ENCODE data around the gene MACROD1. TPM values are rescaled to one million over a fixed set of nuclear protein-coding genes. Genes with fewer than 3 reads are reported as not detected.

Gene MACROD1, protein sequence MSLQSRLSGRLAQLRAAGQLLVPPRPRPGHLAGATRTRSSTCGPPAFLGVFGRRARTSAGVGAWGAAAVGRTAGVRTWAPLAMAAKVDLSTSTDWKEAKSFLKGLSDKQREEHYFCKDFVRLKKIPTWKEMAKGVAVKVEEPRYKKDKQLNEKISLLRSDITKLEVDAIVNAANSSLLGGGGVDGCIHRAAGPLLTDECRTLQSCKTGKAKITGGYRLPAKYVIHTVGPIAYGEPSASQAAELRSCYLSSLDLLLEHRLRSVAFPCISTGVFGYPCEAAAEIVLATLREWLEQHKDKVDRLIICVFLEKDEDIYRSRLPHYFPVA
- total RNA-seq (10 to 100 TPM; 10.6 to 18.9 TPM), polyA plus RNA-seq (ENCODE audit: insufficient read length in 2 of 2) (10 to 100 TPM; 28.8 to 31.6 TPM)
- long read RNA-seq, donor 1, transcript MACROD1-201 (11 exons, 1,205 nt), result major isoform, 5 of 20 reads
- long read RNA-seq, donor 1, partial matches to known transcripts, result 5 of 20 reads
- long read RNA-seq, donor 1, other reads (novel, unspliced or antisense), result 10 of 20 reads
- long read RNA-seq, donor 2, result 0 reads
- long read RNA-seq, donor 3, partial matches to known transcripts, result 12 of 13 reads
- long read RNA-seq, donor 3, other reads (novel, unspliced or antisense), result 0 of 13 reads
- long read RNA-seq, donor 4, transcript MACROD1-201 (11 exons, 1,205 nt), result major isoform, 9 of 477 reads
- long read RNA-seq, donor 4, partial matches to known transcripts, result 291 of 477 reads
- long read RNA-seq, donor 4, other reads (novel, unspliced or antisense), result 173 of 477 reads

GRCh38 chr11:64165842-64166635 lies at the start of gene MACROD1:
Gene MACROD1, minus strand, starts transcription at chr11:64166113. Its CDS starts 119 bp downstream, at chr11:64165994.
- under 1% methylated on average over 89 of the region's 92 CpGs for WGBS (ENCODE audit: insufficient coverage)
- Histone ChIP-seq H3K9me3 (ENCODE audit: control insufficient read depth, insufficient read depth, low read length) (no peaks in the 10 kb centered on the region), H3K27me3 (ENCODE audit: control insufficient read depth, insufficient read depth, low read length) (no peaks in the 10 kb centered on the region), H3K27ac (ENCODE audit: low read depth, low read length) (no peak within 1 kb of the TSS), H3K4me3 (ENCODE audit: low read depth, low read length) (peak within 1 kb of the TSS; percentile 54), H3K4me1 (ENCODE audit: control insufficient read depth, insufficient read depth, low read length) (peaks cover 23% of the 10 kb centered on the region), H3K36me3 (ENCODE audit: control insufficient read depth, insufficient read depth, low read length) (no peaks in the 10 kb centered on the region)
- DNase-seq (ENCODE audit: low read depth in 4 of 6, low spot score in 6 of 6), result peak in 2 of 6 donors; percentile 84 to 86

- H3K27ac ChIP-seq (ENCODE audit: low read depth, low read length), result no peak overlapping the region
- 86% methylated on average over 26 of the region's 30 CpGs for WGBS (ENCODE audit: insufficient coverage)
- no peaks in the 10 kb centered on the region for H3K27me3 ChIP-seq (ENCODE audit: control insufficient read depth, insufficient read depth, low read length)
- H3K9me3 ChIP-seq (ENCODE audit: control insufficient read depth, insufficient read depth, low read length), result no peaks in the 10 kb centered on the region
- H3K36me3 ChIP-seq (ENCODE audit: control insufficient read depth, insufficient read depth, low read length), result peaks cover 46% of the 10 kb centered on the region
- DNase-seq (ENCODE audit: low read depth in 4 of 6, low spot score in 6 of 6), result no peak
- H3K4me1 ChIP-seq (ENCODE audit: control insufficient read depth, insufficient read depth, low read length), result peaks cover 18% of the 10 kb centered on the region
- no peak overlapping the region for H3K4me3 ChIP-seq (ENCODE audit: low read depth, low read length)
Measured at GRCh38 chr11:64211181-64211872, 45.4 kb upstream of the MACROD1 start.

GRCh38 chr11:64210301-64211020 lies 44.5 kb upstream of the MACROD1 start:
- no peak overlapping the region for H3K27ac ChIP-seq (ENCODE audit: low read depth, low read length)
- no peak for DNase-seq (ENCODE audit: low read depth in 4 of 6, low spot score in 6 of 6)
- WGBS (ENCODE audit: insufficient coverage), result 92% methylated on average over 24 of the region's 24 CpGs
- H3K4me1 ChIP-seq (ENCODE audit: control insufficient read depth, insufficient read depth, low read length), result peaks cover 18% of the 10 kb centered on the region
- no peaks in the 10 kb centered on the region for H3K9me3 ChIP-seq (ENCODE audit: control insufficient read depth, insufficient read depth, low read length)
- no peak overlapping the region for H3K4me3 ChIP-seq (ENCODE audit: low read depth, low read length)
- H3K27me3 ChIP-seq (ENCODE audit: control insufficient read depth, insufficient read depth, low read length), result no peaks in the 10 kb centered on the region
- peaks cover 54% of the 10 kb centered on the region for H3K36me3 ChIP-seq (ENCODE audit: control insufficient read depth, insufficient read depth, low read length)

- Histone ChIP-seq H3K27me3 (ENCODE audit: control insufficient read depth, insufficient read depth, low read length) (no peaks in the 10 kb centered on the region), H3K27ac (ENCODE audit: low read depth, low read length) (no peak overlapping the region), H3K4me3 (ENCODE audit: low read depth, low read length) (no peak overlapping the region), H3K9me3 (ENCODE audit: control insufficient read depth, insufficient read depth, low read length) (no peaks in the 10 kb centered on the region), H3K36me3 (ENCODE audit: control insufficient read depth, insufficient read depth, low read length) (peaks cover 64% of the 10 kb centered on the region), H3K4me1 (ENCODE audit: control insufficient read depth, insufficient read depth, low read length) (peaks cover 18% of the 10 kb centered on the region)
- 80% methylated on average over 8 of the region's 8 CpGs for WGBS (ENCODE audit: insufficient coverage)
- no peak for DNase-seq (ENCODE audit: low read depth in 4 of 6, low spot score in 6 of 6)
Measured at GRCh38 chr11:64209563-64209843, 43.6 kb upstream of the MACROD1 start.

GRCh38 chr11:64208796-64209562 lies 43.1 kb upstream of the MACROD1 start:
- Histone ChIP-seq H3K36me3 (ENCODE audit: control insufficient read depth, insufficient read depth, low read length) (peaks cover 69% of the 10 kb centered on the region), H3K9me3 (ENCODE audit: control insufficient read depth, insufficient read depth, low read length) (no peaks in the 10 kb centered on the region), H3K27me3 (ENCODE audit: control insufficient read depth, insufficient read depth, low read length) (no peaks in the 10 kb centered on the region), H3K4me3 (ENCODE audit: low read depth, low read length) (no peak overlapping the region), H3K27ac (ENCODE audit: low read depth, low read length) (no peak overlapping the region), H3K4me1 (ENCODE audit: control insufficient read depth, insufficient read depth, low read length) (peaks cover 23% of the 10 kb centered on the region)
- DNase-seq (ENCODE audit: low read depth in 4 of 6, low spot score in 6 of 6), result no peak
- 75% methylated on average over 18 of the region's 18 CpGs for WGBS (ENCODE audit: insufficient coverage)

- Histone ChIP-seq H3K4me1 (ENCODE audit: control insufficient read depth, insufficient read depth, low read length) (peaks cover 23% of the 10 kb centered on the region), H3K36me3 (ENCODE audit: control insufficient read depth, insufficient read depth, low read length) (peaks cover 76% of the 10 kb centered on the region), H3K27ac (ENCODE audit: low read depth, low read length) (peak overlapping the region; percentile 75), H3K4me3 (ENCODE audit: low read depth, low read length) (no peak overlapping the region), H3K27me3 (ENCODE audit: control insufficient read depth, insufficient read depth, low read length) (no peaks in the 10 kb centered on the region), H3K9me3 (ENCODE audit: control insufficient read depth, insufficient read depth, low read length) (no peaks in the 10 kb centered on the region)
- no peak for DNase-seq (ENCODE audit: low read depth in 4 of 6, low spot score in 6 of 6)
- 81% methylated on average over 23 of the region's 23 CpGs for whole genome bisulfite sequencing (ENCODE audit: insufficient coverage)
Measured at GRCh38 chr11:64208086-64208795, 42.3 kb upstream of the MACROD1 start.

GRCh38 chr11:64207256-64208085 lies 41.6 kb upstream of the MACROD1 start:
- 71% methylated on average over 27 of the region's 30 CpGs for WGBS (ENCODE audit: insufficient coverage)
- no peak for DNase-seq (ENCODE audit: low read depth in 4 of 6, low spot score in 6 of 6)
- H3K9me3 ChIP-seq (ENCODE audit: control insufficient read depth, insufficient read depth, low read length), result no peaks in the 10 kb centered on the region
- peaks cover 84% of the 10 kb centered on the region for H3K36me3 ChIP-seq (ENCODE audit: control insufficient read depth, insufficient read depth, low read length)
- H3K4me3 ChIP-seq (ENCODE audit: low read depth, low read length), result no peak overlapping the region
- H3K27me3 ChIP-seq (ENCODE audit: control insufficient read depth, insufficient read depth, low read length), result no peaks in the 10 kb centered on the region
- peak overlapping the region; percentile 75 for H3K27ac ChIP-seq (ENCODE audit: low read depth, low read length)
- H3K4me1 ChIP-seq (ENCODE audit: control insufficient read depth, insufficient read depth, low read length), result peaks cover 23% of the 10 kb centered on the region

Measured in spinal cord (tissue), 10 donors.